ENCODE measurements around the gene GAPDHS.

GRCh38 chr19:35495107-35496064, 37.9 kb upstream of the GAPDHS start:
- TF ChIP-seq POLR2AphosphoS5 (IDR thresholded peaks at IDR 0.05), result peak in 1 of 3 donors; percentile 55
- no peak for TF ChIP-seq EP300 (IDR thresholded peaks at IDR 0.05)
- TF ChIP-seq CTCF (IDR thresholded peaks at IDR 0.05), result peak in 5 of 7 experiments; percentile 90 to 100 (median 97)
